K562 (cell line): ENCODE data around the gene ENTR1.

Experiments used
- CSDE1 ChIP-seq, 2 experiments: fragments of 450-650 bp; IDR thresholded peaks; 2 replicates each; pipeline ENCODE4 v1.6.1; 2016; ENCODE audit warnings: mild to moderate bottlenecking in 1 of 2
- DMBX1 ChIP-seq: fragments of 250-450 bp; sonication (Bioruptor Pico); IDR thresholded peaks from 2 replicates; pipeline ENCODE4 v1.8.0; 2022; ENCODE audit warnings: inconsistent platforms, mild to moderate bottlenecking, moderate library complexity, borderline replicate concordance
- E2F8 ChIP-seq: fragments of 450-650 bp; IDR thresholded peaks from 2 replicates; pipeline ENCODE4 v1.7.1; 2018; ENCODE audit warnings: mild to moderate bottlenecking, low read depth; ENCODE audit not compliant: partially characterized antibody
- REST ChIP-seq, 2 experiments: fragments of 450-650 bp; formaldehyde crosslinking in 1 of 2; IDR thresholded peaks; 2 replicates each; pipeline versions ENCODE4 v1.4.0 to v1.6.1; 2014 to 2020; ENCODE audit warnings: mild to moderate bottlenecking in 2 of 2, borderline replicate concordance in 1 of 2, low read depth in 1 of 2
- XRCC4 ChIP-seq: IDR thresholded peaks from one replicate; pipeline ENCODE4 v1.6.1; 2011; ENCODE audit not compliant: insufficient read depth, insufficient read length; ENCODE audit errors: extremely low read depth
- ZNF224 ChIP-seq: sonication (generic); formaldehyde crosslinking; IDR thresholded peaks from 2 replicates; pipeline ENCODE4 v1.8.0; 2022; ENCODE audit warnings: mild to moderate bottlenecking, missing genetic modification reagents
- ZNF263 ChIP-seq: sonication (generic); formaldehyde crosslinking; IDR thresholded peaks from 2 replicates; pipeline ENCODE4 v1.8.0; 2022; ENCODE audit warnings: mild to moderate bottlenecking, missing genetic modification reagents, borderline replicate concordance
- TF ChIP-seq, protein P1 (sequence below), 3 experiments: IDR thresholded peaks in 2 of 3; conservative IDR thresholded peaks in 1 of 3; 2 replicates each; pipeline ENCODE4 v1.5.1; 2011 to 2012; ENCODE audit warnings: low read length in 3 of 3, mild to moderate bottlenecking in 3 of 3, control low read depth in 2 of 3, improper control_type of control experiment in 1 of 3, inconsistent platforms in 1 of 3, low read depth in 1 of 3, mixed read lengths in 1 of 3, moderate library complexity in 1 of 3; ENCODE audit not compliant: insufficient read depth in 2 of 3
- TF ChIP-seq, protein P2 (sequence below): fragments of 250-450 bp; sonication (Bioruptor Pico); IDR thresholded peaks from 2 replicates; pipeline ENCODE4 v1.4.0; 2020; ENCODE audit warnings: mild to moderate bottlenecking, moderate library complexity, borderline replicate concordance

GRCh38 chr9:136393531-136393930 is 16.9 kb downstream of the ENTR1 start:
- TF ChIP-seq XRCC4 (no peak), REST (IDR thresholded peaks at IDR 0.05; ENCODE audit: borderline replicate concordance) (no peak), REST (CRISPR knock-in tag; IDR thresholded peaks at IDR 0.05; ENCODE audit: low read depth) (no peak), E2F8 (no peak), DMBX1 (CRISPR knock-in tag) (no peak), ZNF263 (no peak), CSDE1 (IDR thresholded peaks at IDR 0.05) (no peak), ZNF224 (CRISPR knock-in tag) (no peak)
- TF ChIP-seq, protein P1, sequence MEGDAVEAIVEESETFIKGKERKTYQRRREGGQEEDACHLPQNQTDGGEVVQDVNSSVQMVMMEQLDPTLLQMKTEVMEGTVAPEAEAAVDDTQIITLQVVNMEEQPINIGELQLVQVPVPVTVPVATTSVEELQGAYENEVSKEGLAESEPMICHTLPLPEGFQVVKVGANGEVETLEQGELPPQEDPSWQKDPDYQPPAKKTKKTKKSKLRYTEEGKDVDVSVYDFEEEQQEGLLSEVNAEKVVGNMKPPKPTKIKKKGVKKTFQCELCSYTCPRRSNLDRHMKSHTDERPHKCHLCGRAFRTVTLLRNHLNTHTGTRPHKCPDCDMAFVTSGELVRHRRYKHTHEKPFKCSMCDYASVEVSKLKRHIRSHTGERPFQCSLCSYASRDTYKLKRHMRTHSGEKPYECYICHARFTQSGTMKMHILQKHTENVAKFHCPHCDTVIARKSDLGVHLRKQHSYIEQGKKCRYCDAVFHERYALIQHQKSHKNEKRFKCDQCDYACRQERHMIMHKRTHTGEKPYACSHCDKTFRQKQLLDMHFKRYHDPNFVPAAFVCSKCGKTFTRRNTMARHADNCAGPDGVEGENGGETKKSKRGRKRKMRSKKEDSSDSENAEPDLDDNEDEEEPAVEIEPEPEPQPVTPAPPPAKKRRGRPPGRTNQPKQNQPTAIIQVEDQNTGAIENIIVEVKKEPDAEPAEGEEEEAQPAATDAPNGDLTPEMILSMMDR (IDR thresholded peaks at IDR 0.05 in 2 of 3, conservative IDR thresholded peaks at IDR 0.05 in 1 of 3; ENCODE audit: insufficient read depth in 2 of 3, low read depth in 1 of 3, low read length in 3 of 3): no peak
- TF ChIP-seq, protein P2, sequence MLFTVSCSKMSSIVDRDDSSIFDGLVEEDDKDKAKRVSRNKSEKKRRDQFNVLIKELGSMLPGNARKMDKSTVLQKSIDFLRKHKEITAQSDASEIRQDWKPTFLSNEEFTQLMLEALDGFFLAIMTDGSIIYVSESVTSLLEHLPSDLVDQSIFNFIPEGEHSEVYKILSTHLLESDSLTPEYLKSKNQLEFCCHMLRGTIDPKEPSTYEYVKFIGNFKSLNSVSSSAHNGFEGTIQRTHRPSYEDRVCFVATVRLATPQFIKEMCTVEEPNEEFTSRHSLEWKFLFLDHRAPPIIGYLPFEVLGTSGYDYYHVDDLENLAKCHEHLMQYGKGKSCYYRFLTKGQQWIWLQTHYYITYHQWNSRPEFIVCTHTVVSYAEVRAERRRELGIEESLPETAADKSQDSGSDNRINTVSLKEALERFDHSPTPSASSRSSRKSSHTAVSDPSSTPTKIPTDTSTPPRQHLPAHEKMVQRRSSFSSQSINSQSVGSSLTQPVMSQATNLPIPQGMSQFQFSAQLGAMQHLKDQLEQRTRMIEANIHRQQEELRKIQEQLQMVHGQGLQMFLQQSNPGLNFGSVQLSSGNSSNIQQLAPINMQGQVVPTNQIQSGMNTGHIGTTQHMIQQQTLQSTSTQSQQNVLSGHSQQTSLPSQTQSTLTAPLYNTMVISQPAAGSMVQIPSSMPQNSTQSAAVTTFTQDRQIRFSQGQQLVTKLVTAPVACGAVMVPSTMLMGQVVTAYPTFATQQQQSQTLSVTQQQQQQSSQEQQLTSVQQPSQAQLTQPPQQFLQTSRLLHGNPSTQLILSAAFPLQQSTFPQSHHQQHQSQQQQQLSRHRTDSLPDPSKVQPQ: no peak
